Measurements from ENCODE around the gene CRYGA.
"Not testable (repeated sequence)": the region's sequence is repeated elsewhere in the genome, so short reads cannot be mapped to it uniquely, and the experiment has no call there.

The CRYGA gene

GRCh38 chr2:208164951-208165755 lies 1.8 kb upstream of the CRYGA start:
- no peak for DNase-seq (ENCODE audit: low spot score)

- no peak for DNase-seq (ENCODE audit: low spot score)
Observed at GRCh38 chr2:208156439-208156838, 7.0 kb downstream of the CRYGA start.

GRCh38 chr2:208153156-208153555 lies 10.2 kb downstream of the CRYGA start:
- no peak for DNase-seq (ENCODE audit: low spot score)

DNA sequence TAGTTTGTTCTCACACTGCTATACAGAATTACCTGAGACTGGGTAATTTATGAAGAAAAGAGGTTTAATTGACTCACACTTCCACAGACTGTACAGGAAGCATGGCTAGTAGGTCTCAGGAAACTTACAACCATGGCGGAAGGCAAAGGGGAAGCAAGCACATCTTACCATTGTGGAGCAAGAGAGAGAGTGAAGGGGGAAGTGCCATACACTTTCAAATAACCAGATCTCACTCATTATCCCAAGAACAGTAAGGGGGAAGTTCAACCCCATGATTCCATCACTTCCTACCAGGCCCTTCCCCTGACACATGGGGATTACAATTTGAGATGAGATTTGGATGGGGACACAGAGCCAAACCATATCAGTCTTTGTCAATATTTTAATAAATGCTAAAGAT lies 12.4 kb downstream of the CRYGA start:
- no peak for DNase-seq (ENCODE audit: low spot score)

- no peak for DNase-seq (ENCODE audit: low spot score)
Observed at GRCh38 chr2:208150094-208150493, 13.3 kb downstream of the CRYGA start.

- no peak for DNase-seq (ENCODE audit: low spot score)
Observed at GRCh38 chr2:208148803-208149202, 14.6 kb downstream of the CRYGA start.

DNA sequence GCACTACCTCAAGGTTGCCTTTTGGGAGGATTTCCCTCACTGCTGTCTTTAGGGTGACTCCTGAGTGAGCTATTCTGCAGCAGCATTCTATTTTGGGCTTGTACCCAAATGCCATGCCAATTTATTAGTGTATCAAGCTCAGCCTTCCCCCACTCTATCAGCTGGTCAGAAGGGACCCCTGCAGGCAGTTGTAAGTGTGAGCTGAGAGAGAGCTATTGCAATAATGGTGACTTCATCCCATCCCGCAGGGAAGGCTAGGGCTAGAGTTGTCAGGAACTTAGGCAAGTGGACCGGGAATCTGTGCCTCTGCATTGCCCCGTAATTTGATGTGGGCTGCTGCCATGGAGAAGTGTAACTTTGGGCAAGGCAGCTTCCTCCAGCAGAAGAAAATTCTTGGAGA lies 15.6 kb downstream of the CRYGA start:
- DNase-seq (ENCODE audit: low spot score) = no peak

GRCh38 chr2:208147008-208147407 lies 16.4 kb downstream of the CRYGA start:
- DNase-seq (ENCODE audit: low spot score) = no peak

DNA sequence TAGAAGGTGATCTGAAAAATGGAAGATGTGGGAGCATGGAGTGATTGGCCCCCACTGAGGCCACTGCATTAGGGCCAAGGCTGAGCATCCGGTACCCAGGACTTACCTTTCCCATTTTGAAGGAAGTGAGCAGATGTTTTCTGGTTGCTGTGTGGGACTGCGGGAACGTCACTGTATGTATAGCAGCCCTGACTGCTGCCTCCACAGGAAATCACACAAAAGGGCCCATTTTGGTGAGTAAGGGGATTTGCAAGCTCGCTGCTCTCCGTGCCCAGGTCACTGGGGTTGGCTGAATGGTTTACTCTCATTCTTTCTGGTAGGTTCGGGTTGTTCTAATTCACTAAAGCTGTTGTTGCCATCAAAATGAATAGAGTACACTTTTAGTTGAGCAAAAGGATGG lies 17.4 kb downstream of the CRYGA start, which contains the start of gene CRYGB:
Gene CRYGB, minus strand, starts transcription at position 153 of the 400 bp plus-strand sequence. Its CDS starts 38 bp downstream, at position 115.
- no peak for DNase-seq (ENCODE audit: low spot score)

DNA sequence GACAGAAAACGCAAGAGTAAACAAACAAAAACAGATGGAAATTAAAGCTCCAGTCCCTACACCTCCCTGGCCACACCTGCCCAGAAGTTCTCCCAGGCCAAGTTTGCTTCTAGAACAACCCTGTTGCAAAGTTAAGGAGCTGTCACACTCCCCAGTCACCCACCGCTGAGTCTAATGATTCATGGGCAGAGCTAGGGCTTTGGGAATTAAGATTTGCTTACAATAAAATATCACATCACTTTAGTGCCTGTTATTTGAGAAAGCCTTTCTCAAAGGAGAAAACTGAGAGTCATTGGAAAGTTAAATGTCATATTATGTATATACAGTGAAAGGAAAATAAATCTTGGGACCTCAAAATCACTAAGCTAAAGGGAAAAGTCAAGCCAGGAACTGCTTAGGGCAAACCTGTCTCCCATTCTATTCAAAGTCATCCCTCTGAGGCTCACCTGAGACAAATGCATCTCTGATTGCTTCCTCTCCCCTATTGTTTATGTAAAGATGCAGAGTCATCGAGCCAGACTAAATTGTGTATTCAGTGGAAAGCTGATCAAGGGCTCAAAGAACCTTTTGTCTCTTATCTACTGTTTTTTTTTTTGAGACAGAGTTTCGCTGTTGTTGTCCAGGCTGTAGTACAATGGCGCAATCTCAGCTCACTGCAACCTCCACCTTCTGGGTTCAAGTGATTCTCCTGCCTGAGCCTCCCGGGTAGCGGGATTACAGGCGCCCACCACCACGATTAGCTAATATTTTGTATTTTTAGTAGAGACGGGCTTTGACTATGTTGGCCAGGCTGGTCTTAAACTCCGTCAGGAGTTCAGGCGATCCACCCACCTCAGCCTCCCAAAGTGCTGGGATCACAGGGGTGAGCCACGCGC lies 20.2 kb downstream of the CRYGA start:
- DNase-seq (ENCODE audit: low spot score) = no peak

GRCh38 chr2:208142240-208142924 lies 21.0 kb downstream of the CRYGA start:
- DNase-seq (ENCODE audit: low spot score) = no peak

DNA sequence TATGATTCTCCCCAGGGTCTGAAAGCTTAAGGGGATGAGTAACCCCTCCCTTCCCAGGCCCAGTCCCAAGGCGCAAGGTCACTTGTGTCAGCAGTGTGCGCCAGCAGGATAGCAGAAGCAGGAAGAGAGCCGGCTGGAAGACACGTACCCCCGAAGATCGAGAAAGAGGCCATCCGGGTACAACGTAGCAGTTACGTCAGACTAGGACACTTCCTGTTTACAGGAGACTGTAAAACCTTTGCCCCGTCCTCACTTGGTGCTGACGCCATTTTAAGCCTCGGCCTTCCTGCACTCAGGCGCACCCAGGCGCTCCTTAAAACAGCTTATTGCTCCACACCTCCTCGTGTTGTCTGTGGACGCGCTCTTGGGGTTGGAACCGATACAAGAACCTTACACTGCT lies 23.9 kb downstream of the CRYGA start:
- DNase-seq (ENCODE audit: low spot score) = no peak

- not testable (repeated sequence) for DNase-seq (ENCODE audit: low spot score)
Observed at GRCh38 chr2:208138334-208138733, 25.1 kb downstream of the CRYGA start.

- DNase-seq (ENCODE audit: low spot score) = no peak
Observed at GRCh38 chr2:208136716-208137094, 26.7 kb downstream of the CRYGA start.

GRCh38 chr2:208135794-208136715 lies 27.3 kb downstream of the CRYGA start:
- no peak for DNase-seq (ENCODE audit: low spot score)

DNA sequence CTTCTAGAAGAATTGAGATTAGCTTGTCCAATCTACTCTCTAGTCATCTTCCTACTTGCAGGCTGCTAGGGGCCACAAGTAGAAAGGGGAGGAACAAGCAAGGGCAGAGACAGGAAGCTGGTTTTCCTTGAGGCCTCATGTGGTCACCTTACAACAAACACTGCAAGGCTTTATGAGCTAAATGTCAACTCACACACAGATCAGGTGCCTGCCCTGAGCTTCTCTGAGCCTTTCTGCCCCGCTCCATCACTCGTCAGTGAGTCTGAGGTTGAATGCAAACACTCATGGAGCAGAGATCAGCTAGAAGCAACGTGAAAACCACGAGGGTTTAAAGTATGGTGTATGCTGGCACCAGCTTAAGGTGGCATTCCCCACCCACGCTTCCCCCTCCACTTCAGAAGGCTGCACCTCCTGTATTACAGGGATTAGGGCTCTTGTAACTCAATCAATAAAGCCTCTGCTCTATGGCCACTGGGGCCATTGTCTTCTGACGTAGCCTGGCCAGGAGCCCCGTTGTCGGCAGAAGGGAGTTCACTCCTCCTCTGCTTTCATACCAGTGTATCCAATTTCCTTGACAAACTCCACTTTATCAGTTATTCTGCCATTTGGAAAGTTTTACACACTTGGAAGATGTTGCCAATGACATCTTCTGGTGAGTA lies 28.3 kb downstream of the CRYGA start:
- no peak for DNase-seq (ENCODE audit: low spot score)

DNA sequence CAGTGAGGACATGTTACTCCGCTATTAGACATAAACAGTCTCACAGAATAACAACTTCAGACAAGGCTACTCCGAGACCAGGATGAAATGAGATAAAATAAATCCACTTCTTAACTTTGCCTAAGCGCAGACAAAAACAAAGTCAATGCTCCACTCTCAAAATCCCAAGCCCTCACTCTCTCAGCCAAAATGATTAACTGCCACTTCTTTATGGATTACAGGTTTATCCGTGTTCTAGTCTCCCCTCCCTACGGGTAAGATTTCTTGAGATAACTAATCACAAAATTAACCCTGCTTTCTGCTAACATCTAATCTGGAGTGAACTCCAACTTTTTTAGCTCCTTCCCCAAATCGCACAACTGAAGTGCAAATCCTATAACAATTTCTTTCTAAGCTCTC lies 32.7 kb downstream of the CRYGA start:
- no peak for DNase-seq (ENCODE audit: low spot score)

GRCh38 chr2:208129744-208130711 lies 33.4 kb downstream of the CRYGA start, which contains the start of gene CRYGC:
TSS of gene CRYGC (minus strand) at chr2:208129828. CDS start at chr2:208129792, 36 bp downstream.
- no peak for DNase-seq (ENCODE audit: low spot score)

- no peak for DNase-seq (ENCODE audit: low spot score)
Observed at GRCh38 chr2:208128136-208128535, 35.3 kb downstream of the CRYGA start.

- no peak for DNase-seq (ENCODE audit: low spot score)
Observed at GRCh38 chr2:208127090-208127489, 36.3 kb downstream of the CRYGA start.

Measured in germinal center (tissue), 1 donor.